Lower leg skin (tissue), 4 donors: ENCODE data around the gene TMEM130. TPM values are rescaled to one million over a fixed set of nuclear protein-coding genes. Genes with fewer than 3 reads are reported as not detected.

Source experiments
- DNase-seq, 2 donors: peaks; one replicate each; pipeline ENCODE4 v3.0.0-alpha.2; 2019; ENCODE audit warnings: low spot score in 2 of 2
- H3K4me3 ChIP-seq: fragments of 200-600 bp; sonication (generic); 2 replicates; pipeline ENCODE4 v1.5.1; 2017; ENCODE audit warnings: mild to moderate bottlenecking, low read depth; ENCODE audit not compliant: poor library complexity, severe bottlenecking
- CTCF ChIP-seq, 3 donors: fragments of 450-650 bp; IDR thresholded peaks; one replicate each; pipeline ENCODE4 v1.5.1; 2016; ENCODE audit warnings: antibody characterized with exemption in 3 of 3, mild to moderate bottlenecking in 3 of 3, moderate library complexity in 2 of 3
- POLR2A ChIP-seq, 2 donors: fragments of 450-650 bp; IDR thresholded peaks; one replicate each; pipeline ENCODE4 v1.6.1; 2016 to 2017; ENCODE audit warnings: antibody characterized with exemption in 2 of 2, mild to moderate bottlenecking in 1 of 2, moderate library complexity in 1 of 2
- WGBS, 2 donors: methylation state at CpG; one replicate each; pipeline ENCODE4 v1.1.5; 2018; 5-methylcytosine and 5-hydroxymethylcytosine counted together
- intact Hi-C: fragments of 100-400 bp; cut with DNase I; formaldehyde crosslinking; loops from one replicate; pipeline ENCODE4 v1.15.0; 2023; ENCODE audit warnings: low total_unique reads
- microRNA-seq, 2 donors: library from miRNA; unstranded; fragments of <30 nt; microRNA quantifications; one replicate each; pipeline ENCODE4, GENCODE V29; 2016; ENCODE audit warnings: borderline replicate concordance in 2 of 2, borderline number of aligned reads in 1 of 2
- total RNA-seq, 4 donors: library from RNA; depleted of rRNA; stranded (reverse); fragments of >200 nt; gene quantifications; one replicate each; pipeline ENCODE4 v1.1.0, GENCODE V29; 2016

The TMEM130 gene
- total RNA-seq, 4 donors from 2014 or later = 0.10 to 3.4 TPM; not detected in 2

- intact Hi-C loops = no loop called here
Observed at GRCh38 chr7:98805956-98806838, 63.6 kb downstream of the TMEM130 start.

GRCh38 chr7:98802781-98803110 lies 67.1 kb downstream of the TMEM130 start:
- intact Hi-C loops = no loop called here
- DNase-seq = no peak
- 83 to 96% methylated on average over 2 of the region's 2 CpGs for WGBS, 2 donors
- H3K4me3 ChIP-seq = no peak overlapping the region
- TF ChIP-seq CTCF (IDR thresholded peaks at IDR 0.05) (no peak), POLR2A (IDR thresholded peaks at IDR 0.05) (no peak)

More at GRCh38 chr7:98805956-98806838, 63.6 kb downstream of the TMEM130 start:
- WGBS, 2 donors = 81 to 83% methylated on average over 2 to 3 of the region's 3 CpGs
- H3K4me3 ChIP-seq = no peak overlapping the region
- no peak for DNase-seq
- TF ChIP-seq CTCF (IDR thresholded peaks at IDR 0.05) (no peak), POLR2A (IDR thresholded peaks at IDR 0.05) (no peak)

GRCh38 chr7:98802088-98802780 lies 67.6 kb downstream of the TMEM130 start:
- intact Hi-C loops = no loop called here
- no peak for TF ChIP-seq CTCF (IDR thresholded peaks at IDR 0.05)
- no peak overlapping the region for H3K4me3 ChIP-seq
- DNase-seq = peak in 1 of 2 donors; percentile 18
- WGBS, 2 donors = 0 to 6% methylated on average over 5 to 7 of the region's 7 CpGs

GRCh38 chr7:98800996-98801395 lies 68.8 kb downstream of the TMEM130 start:
- TF ChIP-seq CTCF (IDR thresholded peaks at IDR 0.05) = no peak
- no peak for TF ChIP-seq POLR2A (IDR thresholded peaks at IDR 0.05)
- no peak overlapping the region for H3K4me3 ChIP-seq
- intact Hi-C loops = no loop called here
- DNase-seq = no peak
- 90 to 94% methylated on average over 4 of the region's 4 CpGs for WGBS, 2 donors

- whole genome bisulfite sequencing, 2 donors = 50 to 51% methylated on average over 8 of the region's 8 CpGs
- H3K4me3 ChIP-seq = no peak overlapping the region
- intact Hi-C loops = no loop called here
- no peak for DNase-seq
- TF ChIP-seq POLR2A (IDR thresholded peaks at IDR 0.05) (no peak), CTCF (IDR thresholded peaks at IDR 0.05) (no peak)
Observed at GRCh38 chr7:98797150-98797549, 72.7 kb downstream of the TMEM130 start.

Small RNAs within 50 kb of the gene (microRNA-seq; reads per million reads assigned to microRNA genes)
- 1.4 to 7.4 reads per million in 2 donors for gene MIR3609

Other genes starting within 250 kb of the TMEM130 start
- 10 to 100 TPM; 46.4 to 69.4 (median 53.0) TPM for gene TRRAP, start 8.5 kb upstream of the TMEM130 start, total RNA-seq